Ovary (tissue), 3 donors: Measurements from ENCODE around the gene ERG28.

ENCODE experiments used
- EP300 ChIP-seq: sonication (generic); formaldehyde crosslinking; IDR thresholded peaks from one replicate; pipeline ENCODE4 v1.6.1; 2017; ENCODE audit warnings: antibody characterized with exemption
- POLR2A ChIP-seq: fragments of 450-650 bp; IDR thresholded peaks from one replicate; pipeline ENCODE4 v1.6.1; 2017; ENCODE audit warnings: antibody characterized with exemption, mild to moderate bottlenecking, moderate library complexity
- TF ChIP-seq, protein P1 (sequence below), 3 donors: fragments of 450-650 bp in 2 of 3; fragments of 200-600 bp in 1 of 3; IDR thresholded peaks; one replicate each; pipeline versions ENCODE4 v1.5.1 to v1.8.0; 2016 to 2022; ENCODE audit warnings: antibody characterized with exemption in 3 of 3, mild to moderate bottlenecking in 1 of 3
- donor health status: DM: no; HTN: no; CAD: no.

DNA sequence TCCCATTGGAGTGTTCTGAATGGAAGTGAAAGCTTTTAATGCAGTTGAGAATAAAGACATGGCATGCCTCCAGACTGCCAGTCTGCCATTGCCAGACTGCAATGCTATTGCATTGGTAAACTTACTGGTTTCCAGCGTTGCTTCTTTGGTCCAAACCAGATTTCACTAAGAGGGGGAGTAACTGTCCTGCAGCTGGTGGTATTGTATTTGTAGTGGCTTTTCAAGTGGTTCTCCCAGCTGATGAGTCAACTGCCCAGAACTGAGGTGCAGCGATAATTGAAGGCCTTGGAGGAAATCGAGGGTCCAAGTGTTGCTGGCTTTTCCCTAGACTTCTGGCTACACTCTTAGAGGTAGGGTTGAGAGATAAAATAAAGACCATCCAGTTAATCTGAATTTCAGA lies 31.9 kb downstream of the ERG28 start:
- TF ChIP-seq, protein P1, sequence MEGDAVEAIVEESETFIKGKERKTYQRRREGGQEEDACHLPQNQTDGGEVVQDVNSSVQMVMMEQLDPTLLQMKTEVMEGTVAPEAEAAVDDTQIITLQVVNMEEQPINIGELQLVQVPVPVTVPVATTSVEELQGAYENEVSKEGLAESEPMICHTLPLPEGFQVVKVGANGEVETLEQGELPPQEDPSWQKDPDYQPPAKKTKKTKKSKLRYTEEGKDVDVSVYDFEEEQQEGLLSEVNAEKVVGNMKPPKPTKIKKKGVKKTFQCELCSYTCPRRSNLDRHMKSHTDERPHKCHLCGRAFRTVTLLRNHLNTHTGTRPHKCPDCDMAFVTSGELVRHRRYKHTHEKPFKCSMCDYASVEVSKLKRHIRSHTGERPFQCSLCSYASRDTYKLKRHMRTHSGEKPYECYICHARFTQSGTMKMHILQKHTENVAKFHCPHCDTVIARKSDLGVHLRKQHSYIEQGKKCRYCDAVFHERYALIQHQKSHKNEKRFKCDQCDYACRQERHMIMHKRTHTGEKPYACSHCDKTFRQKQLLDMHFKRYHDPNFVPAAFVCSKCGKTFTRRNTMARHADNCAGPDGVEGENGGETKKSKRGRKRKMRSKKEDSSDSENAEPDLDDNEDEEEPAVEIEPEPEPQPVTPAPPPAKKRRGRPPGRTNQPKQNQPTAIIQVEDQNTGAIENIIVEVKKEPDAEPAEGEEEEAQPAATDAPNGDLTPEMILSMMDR (IDR thresholded peaks at IDR 0.05), result no peak
- TF ChIP-seq POLR2A, result no peak
- no peak for TF ChIP-seq EP300
